Mesenchymal stem cell (in vitro differentiated cells and primary cell): ENCODE results near the gene NPLOC4.

Source experiments
- DNase-seq: peaks from one replicate; pipeline ENCODE4 v3.0.0-alpha.2; 2013
- H2AFZ ChIP-seq: one replicate; pipeline ENCODE4 v1.6.1; 2013; ENCODE audit warnings: low read depth, mild to moderate bottlenecking, control low read depth, inconsistent platforms, low read length, moderate library complexity
- H2AK5ac ChIP-seq: 2 replicates; pipeline ENCODE4 v1.6.1; 2013; ENCODE audit warnings: low read length, moderate library complexity, mild to moderate bottlenecking, inconsistent platforms; ENCODE audit not compliant: severe bottlenecking
- H2BK120ac ChIP-seq: one replicate; pipeline ENCODE4 v1.6.1; 2013; ENCODE audit warnings: low read depth, mild to moderate bottlenecking, inconsistent platforms, low read length, moderate library complexity
- H2BK12ac ChIP-seq, 2 experiments: one replicate each; pipeline ENCODE4 v1.6.1; 2013; ENCODE audit warnings: inconsistent platforms in 2 of 2, low read length in 2 of 2, mild to moderate bottlenecking in 2 of 2, moderate library complexity in 2 of 2, control low read depth in 1 of 2
- H2BK15ac ChIP-seq: one replicate; pipeline ENCODE4 v1.6.1; 2013; ENCODE audit warnings: mild to moderate bottlenecking, low read depth, inconsistent platforms; ENCODE audit not compliant: poor library complexity, severe bottlenecking
- H2BK5ac ChIP-seq: 2 replicates; pipeline ENCODE4 v1.6.1; 2013; ENCODE audit warnings: low read depth, mild to moderate bottlenecking, low read length, control low read depth, inconsistent platforms; ENCODE audit not compliant: poor library complexity, severe bottlenecking
- H3K14ac ChIP-seq, 2 experiments: one replicate each; pipeline ENCODE4 v1.6.1; 2013; ENCODE audit warnings: inconsistent platforms in 2 of 2, low read length in 2 of 2, control low read depth in 1 of 2, mild to moderate bottlenecking in 1 of 2, moderate library complexity in 1 of 2
- H3K18ac ChIP-seq, 2 experiments: one replicate each; pipeline ENCODE4 v1.6.1; 2013; ENCODE audit warnings: inconsistent platforms in 2 of 2, low read length in 2 of 2, control low read depth in 1 of 2, low read depth in 1 of 2, mild to moderate bottlenecking in 1 of 2
- H3K23ac ChIP-seq, 2 experiments: one replicate each; pipeline ENCODE4 v1.6.1; 2013; ENCODE audit warnings: inconsistent platforms in 2 of 2, low read length in 2 of 2, mild to moderate bottlenecking in 2 of 2, moderate library complexity in 2 of 2, control low read depth in 1 of 2
- H3K27ac ChIP-seq: 2 replicates; pipeline ENCODE4 v1.5.1; 2013; ENCODE audit warnings: mild to moderate bottlenecking, moderate library complexity, low read length, control low read depth, inconsistent platforms; ENCODE audit not compliant: poor library complexity, severe bottlenecking
- H3K27me3 ChIP-seq, 2 experiments: 2 replicates each; pipeline versions ENCODE4 v1.6.1 to v1.7.0; 2013; ENCODE audit warnings: low read length in 2 of 2, mild to moderate bottlenecking in 2 of 2, moderate library complexity in 2 of 2, control low read depth in 1 of 2, inconsistent platforms in 1 of 2; ENCODE audit not compliant: control insufficient read depth in 1 of 2, insufficient read depth in 1 of 2
- H3K36me3 ChIP-seq, 2 experiments: 2 replicates each; pipeline versions ENCODE4 v1.6.1 to v1.7.0; 2013; ENCODE audit warnings: low read length in 2 of 2, control low read depth in 1 of 2, inconsistent platforms in 1 of 2, low read depth in 1 of 2, mild to moderate bottlenecking in 1 of 2; ENCODE audit not compliant: insufficient read depth in 2 of 2, control insufficient read depth in 1 of 2
- H3K4ac ChIP-seq, 2 experiments: one replicate each; pipeline ENCODE4 v1.6.1; 2013; ENCODE audit warnings: inconsistent platforms in 2 of 2, low read length in 2 of 2, mild to moderate bottlenecking in 2 of 2, moderate library complexity in 2 of 2, control low read depth in 1 of 2, low read depth in 1 of 2
- H3K4me1 ChIP-seq: 2 replicates; pipeline ENCODE4 v1.6.1; 2013; ENCODE audit warnings: low read depth, low read length, control low read depth; ENCODE audit not compliant: control insufficient read depth, insufficient read depth
- H3K4me2 ChIP-seq: 2 replicates; pipeline ENCODE4 v1.6.1; 2013; ENCODE audit warnings: low read length, mild to moderate bottlenecking, inconsistent platforms; ENCODE audit not compliant: poor library complexity, severe bottlenecking
- H3K4me3 ChIP-seq, 2 experiments: 2 replicates each; pipeline versions ENCODE4 v1.5.1 to v1.7.0; 2013; ENCODE audit warnings: low read length in 2 of 2, mild to moderate bottlenecking in 2 of 2, control low read depth in 1 of 2, low read depth in 1 of 2; ENCODE audit not compliant: insufficient read depth in 1 of 2
- H3K79me1 ChIP-seq: replicated peaks from 2 replicates; pipeline ENCODE4 v1.6.1; 2013; ENCODE audit warnings: mild to moderate bottlenecking, control low read depth, low read length, inconsistent platforms; ENCODE audit not compliant: poor library complexity, severe bottlenecking
- H3K9ac ChIP-seq: 2 replicates; pipeline ENCODE4 v1.7.0; 2013; ENCODE audit warnings: mild to moderate bottlenecking, low read length, moderate library complexity
- H3K9me3 ChIP-seq: 2 replicates; pipeline ENCODE4 v1.7.0; 2013; ENCODE audit warnings: mild to moderate bottlenecking, low read length; ENCODE audit not compliant: control insufficient read depth
- H4K8ac ChIP-seq: one replicate; pipeline ENCODE4 v1.6.1; 2013; ENCODE audit warnings: inconsistent platforms, mild to moderate bottlenecking, low read length, moderate library complexity
- H4K91ac ChIP-seq: one replicate; pipeline ENCODE4 v1.6.1; 2013; ENCODE audit warnings: mild to moderate bottlenecking, low read length, inconsistent platforms
- WGBS: methylation state at CpG from one replicate; pipeline ENCODE4 v1.1.7; 2013; ENCODE audit warnings: mixed read lengths; 5-methylcytosine and 5-hydroxymethylcytosine counted together

NPLOC4 gene

DNA sequence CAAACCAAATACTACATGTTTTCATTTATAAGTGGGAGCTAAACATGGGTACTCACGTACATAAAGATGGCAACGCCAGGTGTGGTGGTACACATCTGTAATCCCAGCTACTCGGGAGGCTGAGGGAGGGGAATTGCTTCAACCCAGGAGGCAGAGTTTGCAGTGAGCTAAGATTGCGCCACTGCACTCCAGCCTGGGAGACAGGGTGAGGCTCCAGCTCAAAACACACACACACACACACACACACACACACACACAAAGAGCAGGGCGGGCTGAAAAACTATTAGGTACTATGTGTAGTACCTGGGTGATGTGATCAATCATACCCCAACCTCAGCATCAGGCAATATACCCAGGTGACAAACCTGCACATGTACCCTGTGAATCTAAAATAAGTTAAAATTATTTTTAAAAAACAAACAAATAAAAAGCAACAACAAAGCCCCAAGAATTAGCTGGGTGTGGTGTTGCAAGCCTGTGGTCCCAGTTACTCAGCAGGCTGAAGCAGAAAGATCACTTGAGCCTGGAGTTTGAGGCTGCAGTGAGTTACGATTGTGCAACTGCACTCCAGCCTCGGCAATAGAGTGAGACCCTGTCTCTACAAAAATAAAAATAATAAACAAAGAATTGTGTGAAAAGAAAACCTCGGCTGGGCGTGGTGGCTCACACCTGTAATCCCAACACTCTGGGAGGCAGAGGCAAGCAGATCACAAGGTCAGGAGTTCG is 72.9 kb downstream of the NPLOC4 start:
- Histone ChIP-seq H2BK15ac (no peak overlapping the region), H3K9me3 (no peaks in the 10 kb centered on the region), H3K18ac (no peak overlapping the region), H4K8ac (no peak overlapping the region), H3K27me3 (no peaks in the 10 kb centered on the region), H3K79me1 (peaks cover 6% of the 10 kb centered on the region), H2BK12ac (peak overlapping the region in 1 of 2 experiments; percentile 17), H3K36me3 (peaks cover 51 to 76% of the 10 kb centered on the region in 2 experiments), H2AK5ac (no peak overlapping the region), H3K9ac (peak overlapping the region; percentile 57), H3K14ac (no peak overlapping the region), H3K4me3 (no peak overlapping the region), H4K91ac (no peak overlapping the region), H3K4me1 (peaks cover 36% of the 10 kb centered on the region), H2AFZ (no peak overlapping the region), H3K23ac (no peak overlapping the region), H2BK5ac (no peak overlapping the region), H3K4ac (no peak overlapping the region), H2BK120ac (no peak overlapping the region), H3K27ac (no peak overlapping the region), H3K4me2 (no peak overlapping the region)
- DNase-seq: peak; percentile 91
- WGBS: 79% methylated on average over 5 of the region's 10 CpGs

DNA sequence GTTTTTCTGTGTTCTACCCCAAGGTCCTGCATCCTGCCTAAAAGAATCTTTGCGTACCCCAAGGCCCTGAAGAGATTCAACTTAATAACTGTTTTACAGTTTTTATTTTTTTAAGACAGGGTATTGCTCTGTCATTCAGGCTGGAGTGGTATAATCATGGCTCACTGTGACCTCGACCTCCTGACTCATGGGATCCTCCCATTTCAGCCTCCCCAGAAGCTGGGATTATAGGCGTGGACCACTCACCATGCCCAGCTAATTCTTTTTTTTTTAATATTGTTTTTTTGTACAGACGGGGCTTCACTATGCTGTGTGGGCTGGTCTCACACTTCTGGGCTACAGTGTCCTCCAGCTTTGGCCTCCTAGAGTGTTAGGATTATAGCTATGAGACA is 75.4 kb downstream of the NPLOC4 start:
- H3K4me3 ChIP-seq: no peak overlapping the region
- H3K14ac ChIP-seq: no peak overlapping the region
- no peak overlapping the region for H2BK5ac ChIP-seq
- no peaks in the 10 kb centered on the region for H3K27me3 ChIP-seq
- H2AFZ ChIP-seq: no peak overlapping the region
- no peak overlapping the region for H3K18ac ChIP-seq
- peaks cover 67 to 83% of the 10 kb centered on the region in 2 experiments for H3K36me3 ChIP-seq
- no peak overlapping the region for H3K4me2 ChIP-seq
- no peak overlapping the region for H2BK12ac ChIP-seq
- H3K4ac ChIP-seq: no peak overlapping the region
- H4K91ac ChIP-seq: no peak overlapping the region
- H3K27ac ChIP-seq: peak overlapping the region; percentile 37
- H3K23ac ChIP-seq: no peak overlapping the region
- WGBS: 75% methylated on average over 2 of the region's 4 CpGs
- H3K4me1 ChIP-seq: peaks cover 34% of the 10 kb centered on the region
- no peaks in the 10 kb centered on the region for H3K9me3 ChIP-seq
- peak overlapping the region; percentile 49 for H2AK5ac ChIP-seq
- peak; percentile 57 for DNase-seq
- no peak overlapping the region for H4K8ac ChIP-seq
- H2BK120ac ChIP-seq: no peak overlapping the region
- peaks cover 21% of the 10 kb centered on the region for H3K79me1 ChIP-seq
- H2BK15ac ChIP-seq: no peak overlapping the region
- H3K9ac ChIP-seq: peak overlapping the region; percentile 69

GRCh38 chr17:81558941-81559806 is 77.7 kb downstream of the NPLOC4 start:
- peaks cover 62 to 68% of the 10 kb centered on the region in 2 experiments for H3K36me3 ChIP-seq
- peaks cover 31% of the 10 kb centered on the region for H3K4me1 ChIP-seq
- H3K23ac ChIP-seq: no peak overlapping the region
- peak overlapping the region in 1 of 2 experiments; percentile 27 for H3K14ac ChIP-seq
- H3K9ac ChIP-seq: no peak overlapping the region
- H3K4ac ChIP-seq: no peak overlapping the region
- H3K79me1 ChIP-seq: peaks cover 22% of the 10 kb centered on the region
- H2BK5ac ChIP-seq: no peak overlapping the region
- no peak overlapping the region for H4K8ac ChIP-seq
- H2AK5ac ChIP-seq: peak overlapping the region; percentile 29
- H3K4me3 ChIP-seq: no peak overlapping the region
- H2BK120ac ChIP-seq: no peak overlapping the region
- 90% methylated on average over 27 of the region's 27 CpGs for WGBS
- no peaks in the 10 kb centered on the region for H3K9me3 ChIP-seq
- no peak overlapping the region for H4K91ac ChIP-seq
- peak overlapping the region in 1 of 2 experiments; percentile 42 for H2BK12ac ChIP-seq
- H3K27me3 ChIP-seq: no peaks in the 10 kb centered on the region
- peak overlapping the region in 1 of 2 experiments; percentile 43 for H3K18ac ChIP-seq
- no peak for DNase-seq
- no peak overlapping the region for H3K27ac ChIP-seq
- no peak overlapping the region for H3K4me2 ChIP-seq
- no peak overlapping the region for H2AFZ ChIP-seq
- H2BK15ac ChIP-seq: no peak overlapping the region

DNA sequence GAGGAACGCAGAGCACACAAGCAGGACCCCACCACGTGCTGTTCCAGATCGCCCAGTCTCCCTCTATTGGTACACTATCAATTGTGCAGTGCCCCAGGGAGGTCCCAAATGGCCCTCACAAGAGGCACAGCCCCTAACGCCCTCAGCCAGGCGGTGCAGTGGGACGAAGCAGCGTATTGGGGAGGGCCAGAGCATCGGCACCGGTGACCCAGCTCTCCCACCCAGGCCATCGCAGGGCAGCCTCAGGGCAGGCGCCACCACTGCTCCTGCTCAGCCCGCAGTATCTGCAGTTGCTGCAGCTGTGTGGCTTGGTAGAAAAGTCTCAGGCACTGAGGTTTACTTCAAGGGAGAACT is 78.8 kb downstream of the NPLOC4 start:
- H3K36me3 ChIP-seq: peaks cover 61 to 62% of the 10 kb centered on the region in 2 experiments
- H4K8ac ChIP-seq: no peak overlapping the region
- no peak overlapping the region for H2BK5ac ChIP-seq
- H2AK5ac ChIP-seq: no peak overlapping the region
- no peak overlapping the region for H2BK120ac ChIP-seq
- no peak overlapping the region for H3K27ac ChIP-seq
- H2AFZ ChIP-seq: no peak overlapping the region
- no peak for DNase-seq
- no peaks in the 10 kb centered on the region for H3K27me3 ChIP-seq
- H3K4me3 ChIP-seq: no peak overlapping the region
- H3K23ac ChIP-seq: no peak overlapping the region
- no peak overlapping the region for H2BK15ac ChIP-seq
- H3K4ac ChIP-seq: no peak overlapping the region
- H3K18ac ChIP-seq: no peak overlapping the region
- H3K79me1 ChIP-seq: peaks cover 22% of the 10 kb centered on the region
- H3K14ac ChIP-seq: no peak overlapping the region
- no peak overlapping the region for H2BK12ac ChIP-seq
- no peak overlapping the region for H3K9ac ChIP-seq
- H4K91ac ChIP-seq: no peak overlapping the region
- no peak overlapping the region for H3K4me2 ChIP-seq
- WGBS: 96% methylated on average over 12 of the region's 12 CpGs
- no peaks in the 10 kb centered on the region for H3K9me3 ChIP-seq
- H3K4me1 ChIP-seq: peaks cover 39% of the 10 kb centered on the region
